Measurements from ENCODE around the gene ITFG1. TPM values are rescaled to one million over a fixed set of nuclear protein-coding genes. Genes with fewer than 3 reads are reported as not detected.

The ITFG1 gene
- total and polyA plus RNA-seq, 9 of the 15 experiments (the other 6 are each of a cell fraction or from before 2014, with no cell fraction given) = 17.1 to 83.5 (median 35.8) TPM

- TF ChIP-seq ZBTB40 (IDR thresholded peaks at IDR 0.05) (peak; percentile 59), ZBTB40 (CRISPR knock-in tag; IDR thresholded peaks at IDR 0.05) (no peak), THRB (CRISPR knock-in tag; conservative IDR thresholded peaks at IDR 0.05) (no peak), SMARCA5 (IDR thresholded peaks at IDR 0.05) (peak; percentile 77; the same call in 1 of the 2 replicates), PHF20 (IDR thresholded peaks at IDR 0.05; ENCODE audit: partially characterized antibody) (no peak), SRF (CRISPR knock-in tag; IDR thresholded peaks at IDR 0.05) (no peak), E4F1 (CRISPR knock-in tag; IDR thresholded peaks at IDR 0.05; ENCODE audit: borderline replicate concordance) (no peak), TBL1XR1 (IDR thresholded peaks at IDR 0.05; ENCODE audit: low read length in 2 of 2) (peak in 1 of 2 experiments; percentile 60; a peak in 1 of 4 replicates), FOXP4 (CRISPR knock-in tag; IDR thresholded peaks at IDR 0.05; ENCODE audit: borderline replicate concordance) (no peak), ZBTB5 (IDR thresholded peaks at IDR 0.05) (no peak), BRD9 (IDR thresholded peaks at IDR 0.05; ENCODE audit: low read depth, partially characterized antibody) (no peak)
Observed at GRCh38 chr16:47392081-47392480, 68.8 kb downstream of the ITFG1 start (continued).
